CD14-positive monocyte (primary cell): Measurements from ENCODE around the gene CLPSL1. TPM values are rescaled to one million over a fixed set of nuclear protein-coding genes. Genes with fewer than 3 reads are reported as not detected.

ENCODE experiments used
- DNase-seq, 3 donors: peaks; one replicate each; pipeline ENCODE4 v3.0.0-alpha.2; 2011 to 2022
- H2AFZ ChIP-seq: 2 replicates; pipeline ENCODE4 v1.6.0; 2012; ENCODE audit warnings: mild to moderate bottlenecking, low read depth, low read length, inconsistent platforms; ENCODE audit not compliant: insufficient read depth, poor library complexity, severe bottlenecking
- H3K27ac ChIP-seq, 2 donors: 1 replicate in 1 of 2; 2 replicates in 1 of 2; pipeline ENCODE4 v1.5.1; 2012 to 2013; ENCODE audit warnings: low read length in 2 of 2, control low read depth in 1 of 2, inconsistent platforms in 1 of 2, low read depth in 1 of 2, mild to moderate bottlenecking in 1 of 2
- H3K27me3 ChIP-seq, 2 donors: one replicate each; pipeline versions ENCODE4 v1.6.0 to v1.6.1; 2011 to 2013; ENCODE audit warnings: low read length in 2 of 2; ENCODE audit not compliant: control insufficient read depth in 2 of 2, insufficient read depth in 2 of 2
- H3K36me3 ChIP-seq, 2 donors: replicated peaks in 1 of 2; 1 replicate in 1 of 2; 2 replicates in 1 of 2; pipeline versions ENCODE4 v1.5.1 to v1.6.1; 2012 to 2013; ENCODE audit warnings: low read length in 2 of 2, control low read depth in 1 of 2, inconsistent platforms in 1 of 2, mild to moderate bottlenecking in 1 of 2; ENCODE audit not compliant: insufficient read depth in 2 of 2, control insufficient read depth in 1 of 2
- H3K4me1 ChIP-seq, 2 donors: 1 replicate in 1 of 2; 2 replicates in 1 of 2; pipeline versions ENCODE4 v1.5.1 to v1.6.1; 2012 to 2013; ENCODE audit warnings: low read length in 2 of 2, control low read depth in 1 of 2, inconsistent platforms in 1 of 2, mild to moderate bottlenecking in 1 of 2, moderate library complexity in 1 of 2; ENCODE audit not compliant: insufficient read depth in 2 of 2, control insufficient read depth in 1 of 2
- H3K4me2 ChIP-seq: replicated peaks from 2 replicates; pipeline ENCODE3; 2012; ENCODE audit warnings: low read length, moderate library complexity, mild to moderate bottlenecking; ENCODE audit not compliant: poor library complexity, severe bottlenecking; ENCODE audit errors: extremely low read depth
- H3K4me3 ChIP-seq, 3 experiments: fragments of 200-600 bp in 1 of 3; sonication (generic) in 1 of 3; replicated peaks in 1 of 3; 1 replicate in 2 of 3; 2 replicates in 1 of 3; pipeline ENCODE4 v1.5.1; 2011 to 2013; ENCODE audit warnings: low read length in 3 of 3, mild to moderate bottlenecking in 3 of 3, control low read depth in 2 of 3, low read depth in 2 of 3, inconsistent platforms in 1 of 3, moderate library complexity in 1 of 3
- H3K79me2 ChIP-seq: 2 replicates; pipeline ENCODE4 v1.6.0; 2012; ENCODE audit warnings: mild to moderate bottlenecking, control low read depth, inconsistent platforms, low read length, moderate library complexity; ENCODE audit not compliant: insufficient read depth
- H3K9ac ChIP-seq: 2 replicates; pipeline ENCODE4 v1.6.0; 2017; ENCODE audit warnings: low read length, mild to moderate bottlenecking; ENCODE audit not compliant: insufficient read depth, poor library complexity, severe bottlenecking
- H3K9me3 ChIP-seq, 2 donors: replicated peaks in 1 of 2; 1 replicate in 1 of 2; 2 replicates in 1 of 2; pipeline versions ENCODE4 v1.5.1 to v1.6.1; 2012 to 2013; ENCODE audit warnings: low read length in 2 of 2, control low read depth in 1 of 2; ENCODE audit not compliant: control insufficient read depth in 1 of 2, insufficient read depth in 1 of 2
- H4K20me1 ChIP-seq: 2 replicates; pipeline ENCODE4 v1.6.0; 2012; ENCODE audit warnings: mild to moderate bottlenecking, low read length, control low read depth, moderate library complexity; ENCODE audit not compliant: insufficient read depth
- H3K27ac Mint-ChIP-seq, 7 donors: one replicate each; pipeline ENCODE4 v1.8.0; 2020; ENCODE audit warnings: mild to moderate bottlenecking in 7 of 7, mixed read lengths in 7 of 7, moderate library complexity in 6 of 7, inconsistent platforms in 2 of 7
- H3K27me3 Mint-ChIP-seq, 3 donors: one replicate each; pipeline ENCODE4 v1.8.0; 2021 to 2022; ENCODE audit warnings: low read depth in 3 of 3, mild to moderate bottlenecking in 3 of 3, mixed read lengths in 3 of 3, moderate library complexity in 3 of 3, inconsistent platforms in 1 of 3
- H3K36me3 Mint-ChIP-seq, 2 donors: one replicate each; pipeline ENCODE4 v1.8.0; 2020; ENCODE audit warnings: mixed read lengths in 2 of 2, inconsistent platforms in 1 of 2, mild to moderate bottlenecking in 1 of 2
- H3K4me1 Mint-ChIP-seq: one replicate; pipeline ENCODE4 v1.8.0; 2020; ENCODE audit warnings: mild to moderate bottlenecking, mixed read lengths
- H3K4me3 Mint-ChIP-seq, 2 donors: one replicate each; pipeline ENCODE4 v1.8.0; 2020; ENCODE audit warnings: mild to moderate bottlenecking in 2 of 2, mixed read lengths in 2 of 2, moderate library complexity in 1 of 2
- H3K9me3 Mint-ChIP-seq, 7 donors: one replicate each; pipeline ENCODE4 v1.8.0; 2020 to 2022; ENCODE audit warnings: mixed read lengths in 7 of 7, mild to moderate bottlenecking in 6 of 7, moderate library complexity in 6 of 7, inconsistent platforms in 2 of 7
- CTCF ChIP-seq: fragments of 200-600 bp; IDR thresholded peaks from one replicate; pipeline ENCODE4 v1.8.0; 2022; ENCODE audit warnings: antibody characterized with exemption, mild to moderate bottlenecking
- WGBS: methylation state at CpG from one replicate; pipeline ENCODE4 v1.1.5; 2013; ENCODE audit warnings: missing lambda C conversion rate; ENCODE audit not compliant: insufficient coverage; 5-methylcytosine and 5-hydroxymethylcytosine counted together
- intact Hi-C, 2 donors: fragments of 100-400 bp; cut with micrococcal nuclease; formaldehyde crosslinking; loops; one replicate each; pipeline versions ENCODE4 v1.15.0 to v1.15.1; 2023
- polyA plus RNA-seq, 3 donors: library from polyadenylated mRNA; depleted of rRNA in 1 of 3; unstranded in 2 of 3; stranded (reverse) in 1 of 3; fragments of 300-500 nt in 2 of 3; fragments of >200 nt in 1 of 3; fragmentation: Illumina TruSeq in 2 of 3; gene quantifications; 1 replicate in 2 of 3; 2 replicates in 1 of 3; pipeline ENCODE4 v1.2.3, GENCODE V29; 2012 to 2021

The CLPSL1 gene
- polyA plus RNA-seq, 3 donors = not detected

DNA sequence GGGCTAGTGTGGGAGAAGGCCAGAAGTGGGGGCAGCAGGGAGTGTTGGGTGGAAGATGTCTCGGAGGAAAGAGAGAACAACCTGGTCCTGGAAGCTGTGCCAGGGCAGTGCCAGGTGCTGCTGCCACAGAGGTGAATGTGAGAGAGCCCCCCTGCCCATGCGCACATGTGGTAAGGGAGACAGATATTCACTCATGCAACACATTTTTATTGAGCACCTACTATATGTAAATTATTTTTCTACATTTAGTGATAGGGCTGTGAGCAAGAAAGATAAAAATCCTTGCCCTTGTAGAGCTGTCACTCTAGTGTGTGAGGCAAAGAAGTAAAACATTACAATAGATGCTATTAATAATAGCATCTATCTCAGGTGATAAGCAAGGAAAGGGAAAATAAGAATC, 471 bp downstream of the CLPSL1 start:
- peaks cover 2 to 17% of the 10 kb centered on the region in 2 donors for H3K27me3 ChIP-seq
- no peak overlapping the region for H3K4me2 ChIP-seq
- peaks cover 5 to 7% of the 10 kb centered on the region in 2 donors for H3K4me1 ChIP-seq
- 71% methylated on average over 1 of the region's 2 CpGs for WGBS
- intact Hi-C loops = no loop called here
- H3K4me3 ChIP-seq = no peak overlapping the region
- H3K9ac ChIP-seq = no peak overlapping the region
- no peaks in the 10 kb centered on the region for H3K79me2 ChIP-seq
- no peaks in the 10 kb centered on the region for H4K20me1 ChIP-seq
- Mint-ChIP-seq H3K36me3 (no peaks in the 10 kb centered on the region), H3K4me3 (no peak overlapping the region), H3K9me3 (peaks cover 0 to 5% (median 0%) of the 10 kb centered on the region in 7 donors), H3K4me1 (peaks cover 3% of the 10 kb centered on the region), H3K27me3 (peaks cover 16 to 46% (median 42%) of the 10 kb centered on the region in 3 donors), H3K27ac (no peak overlapping the region)
- H2AFZ ChIP-seq = no peak overlapping the region
- H3K27ac ChIP-seq = no peak overlapping the region
- TF ChIP-seq CTCF = no peak
- no peaks in the 10 kb centered on the region for H3K36me3 ChIP-seq
- no peaks in the 10 kb centered on the region for H3K9me3 ChIP-seq
- DNase-seq = no peak

DNA sequence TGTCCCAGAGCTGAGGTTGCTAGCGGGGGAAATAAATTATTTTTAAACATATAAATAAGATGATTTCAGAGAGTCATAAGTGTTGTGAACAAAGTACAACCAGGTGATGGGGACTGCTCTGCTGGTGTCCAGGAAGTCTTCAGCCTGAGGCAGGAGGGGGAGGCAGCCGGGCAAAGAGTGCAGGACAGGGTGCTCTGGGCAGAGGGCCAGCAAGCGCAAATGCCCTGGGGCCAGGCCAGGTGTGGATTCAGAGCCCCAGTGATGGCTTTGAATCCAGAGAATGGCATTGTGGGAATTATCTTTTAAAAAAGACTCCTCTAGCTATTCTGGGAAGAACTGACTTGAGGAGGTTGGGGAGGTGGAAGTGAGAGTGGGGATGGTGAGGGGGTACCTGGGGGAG, 1.6 kb downstream of the CLPSL1 start:
- Histone ChIP-seq H3K4me3 (no peak overlapping the region), H4K20me1 (no peaks in the 10 kb centered on the region), H3K36me3 (no peaks in the 10 kb centered on the region), H2AFZ (no peak overlapping the region), H3K4me1 (no peaks in the 10 kb centered on the region), H3K27me3 (peaks cover 6 to 20% of the 10 kb centered on the region in 2 donors), H3K9me3 (no peaks in the 10 kb centered on the region), H3K27ac (no peak overlapping the region), H3K79me2 (no peaks in the 10 kb centered on the region), H3K4me2 (no peak overlapping the region), H3K9ac (no peak overlapping the region)
- intact Hi-C loops = no loop called here
- no peak overlapping the region for H3K4me3 Mint-ChIP-seq
- DNase-seq = no peak
- no CpG with 5 or more reads among the region's 3 CpGs for WGBS
- H3K27me3 Mint-ChIP-seq = peaks cover 22 to 51% (median 46%) of the 10 kb centered on the region in 3 donors
- H3K4me1 Mint-ChIP-seq = peaks cover 3% of the 10 kb centered on the region
- no peak overlapping the region for H3K27ac Mint-ChIP-seq
- no peaks in the 10 kb centered on the region for H3K36me3 Mint-ChIP-seq
- TF ChIP-seq CTCF = no peak
- peaks cover 0 to 7% (median 0%) of the 10 kb centered on the region in 7 donors for H3K9me3 Mint-ChIP-seq
